Peyer's patch (tissue), 4 donors: ENCODE data around the gene ZNRF3. TPM values are rescaled to one million over a fixed set of nuclear protein-coding genes. Genes with fewer than 3 reads are reported as not detected.

Source experiments
- DNase-seq, 3 donors: peaks; one replicate each; pipeline ENCODE4 v3.0.0-alpha.2; 2017 to 2019
- H3K27ac ChIP-seq, 4 donors: fragments of 200-600 bp; sonication (generic); one replicate each; pipeline ENCODE4 v1.5.1; 2016 to 2019
- H3K27me3 ChIP-seq, 2 donors: fragments of 200-600 bp; sonication (generic); one replicate each; pipeline ENCODE4 v1.5.1; 2019
- H3K36me3 ChIP-seq, 3 donors: fragments of 200-600 bp; sonication (generic); one replicate each; pipeline ENCODE4 v1.5.1; 2016 to 2019
- H3K4me1 ChIP-seq, 4 donors: fragments of 200-600 bp; sonication (generic); one replicate each; pipeline ENCODE4 v1.5.1; 2016 to 2019
- H3K4me3 ChIP-seq, 4 donors: fragments of 200-600 bp; sonication (generic); 1 replicate in 3 of 4; 2 replicates in 1 of 4; pipeline ENCODE4 v1.5.1; 2016 to 2019; ENCODE audit warnings: mild to moderate bottlenecking in 1 of 4
- H3K9me3 ChIP-seq, 4 donors: fragments of 200-600 bp; sonication (generic); one replicate each; pipeline ENCODE4 v1.5.1; 2016 to 2019; ENCODE audit warnings: mild to moderate bottlenecking in 1 of 4
- CTCF ChIP-seq, 6 experiments: fragments of 450-650 bp in 4 of 6; fragments of 200-600 bp in 2 of 6; sonication (generic) in 1 of 6; IDR thresholded peaks; one replicate each; pipeline ENCODE4 v1.5.1; 2017 to 2019; ENCODE audit warnings: antibody characterized with exemption in 6 of 6, mild to moderate bottlenecking in 3 of 6, moderate library complexity in 1 of 6
- POLR2A ChIP-seq, 2 donors: fragments of 450-650 bp; IDR thresholded peaks; one replicate each; pipeline ENCODE4 v1.5.1; 2017; ENCODE audit warnings: antibody characterized with exemption in 2 of 2, mild to moderate bottlenecking in 2 of 2, moderate library complexity in 2 of 2
- total RNA-seq, 4 donors: library from RNA; depleted of rRNA; stranded (reverse); fragments of >200 nt; gene quantifications; one replicate each; pipeline ENCODE4 v1.1.0, GENCODE V29; 2016

ZNRF3 gene
- total RNA-seq, 4 donors from 2014 or later = 5.8 to 17.6 (median 8.0) TPM

- peak overlapping the region; percentile 12 to 67 (median 34) for H3K4me3 ChIP-seq
- no peaks in the 10 kb centered on the region for H3K36me3 ChIP-seq
- no peaks in the 10 kb centered on the region for H3K9me3 ChIP-seq
- H3K4me1 ChIP-seq = peaks cover 0 to 34% (median 7%) of the 10 kb centered on the region in 4 donors
- DNase-seq = peak in 2 of 3 donors; percentile 72 to 83
- H3K27ac ChIP-seq = peak overlapping the region in 3 of 4 donors; percentile 22 to 52 (median 46)
- no peaks in the 10 kb centered on the region for H3K27me3 ChIP-seq
- no peak for TF ChIP-seq CTCF (IDR thresholded peaks at IDR 0.05)
- no peak for TF ChIP-seq POLR2A (IDR thresholded peaks at IDR 0.05)
These were observed 188.1 kb downstream of the ZNRF3 start for GRCh38 chr22:29071261-29072045.

GRCh38 chr22:29072193-29072978 is 189.0 kb downstream of the ZNRF3 start:
- H3K9me3 ChIP-seq = no peaks in the 10 kb centered on the region
- peak overlapping the region; percentile 18 to 85 (median 61) for H3K4me3 ChIP-seq
- H3K36me3 ChIP-seq = no peaks in the 10 kb centered on the region
- peak overlapping the region in 2 of 4 donors; percentile 52 to 83 for H3K27ac ChIP-seq
- DNase-seq = peak; percentile 71 to 98 (median 96)
- no peaks in the 10 kb centered on the region for H3K27me3 ChIP-seq
- peaks cover 0 to 39% (median 7%) of the 10 kb centered on the region in 4 donors for H3K4me1 ChIP-seq
- no peak for TF ChIP-seq POLR2A (IDR thresholded peaks at IDR 0.05)
- TF ChIP-seq CTCF (IDR thresholded peaks at IDR 0.05) = peak in 1 of 6 experiments; percentile 11

- Histone ChIP-seq H3K9me3 (no peaks in the 10 kb centered on the region), H3K4me1 (peaks cover 0 to 45% (median 7%) of the 10 kb centered on the region in 4 donors), H3K4me3 (peak within 1 kb of the TSS; percentile 48 to 85 (median 61)), H3K27ac (peak within 1 kb of the TSS; percentile 60 to 83 (median 72)), H3K27me3 (no peaks in the 10 kb centered on the region), H3K36me3 (no peaks in the 10 kb centered on the region)
- DNase-seq = no peak
- TF ChIP-seq CTCF (IDR thresholded peaks at IDR 0.05) = no peak
- TF ChIP-seq POLR2A (IDR thresholded peaks at IDR 0.05) = no peak
These were observed 189.7 kb downstream of the ZNRF3 start, which contains the start of gene KREMEN1 for GRCh38 chr22:29072979-29073617. KREMEN1 (plus strand) TSS chr22:29073035; CDS start chr22:29073131, 96 bp downstream.

- Histone ChIP-seq H3K36me3 (no peaks in the 10 kb centered on the region), H3K4me3 (peak overlapping the region; percentile 48 to 85 (median 61)), H3K4me1 (peaks cover 0 to 52% (median 7%) of the 10 kb centered on the region in 4 donors), H3K27ac (peak overlapping the region; percentile 60 to 83 (median 72)), H3K27me3 (no peaks in the 10 kb centered on the region), H3K9me3 (no peaks in the 10 kb centered on the region)
- peak in 2 of 3 donors; percentile 66 to 71 for DNase-seq
- no peak for TF ChIP-seq CTCF (IDR thresholded peaks at IDR 0.05)
- peak in 1 of 2 donors; percentile 14 for TF ChIP-seq POLR2A (IDR thresholded peaks at IDR 0.05)
These were observed 190.4 kb downstream of the ZNRF3 start for GRCh38 chr22:29073618-29074275.
